ENCODE results near the gene OR8G1. TPM values are rescaled to one million over a fixed set of nuclear protein-coding genes. Genes with fewer than 3 reads are reported as not detected.

OR8G1 gene
- total and polyA plus RNA-seq, 2 donors (not counting 1 experiment from before 2014, with no cell fraction given) = not detected

DNA sequence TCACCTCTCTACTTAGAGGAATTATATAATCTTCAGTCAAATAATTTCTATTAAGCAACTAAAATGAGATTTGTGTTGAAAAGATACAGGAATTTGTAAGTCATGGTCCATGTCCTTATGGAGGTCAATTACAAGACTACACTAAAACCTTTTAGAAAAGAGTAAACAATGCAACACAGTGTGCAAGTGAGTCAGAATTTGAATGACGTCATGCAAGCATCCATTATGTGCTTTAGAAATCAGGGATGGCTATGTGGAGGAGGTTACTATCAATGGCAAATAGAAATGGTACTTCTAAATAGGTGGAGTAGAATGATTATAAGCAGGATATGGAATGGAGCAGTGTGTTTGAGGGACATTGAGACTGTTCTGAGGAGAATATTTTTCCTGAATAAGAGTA is 41.2 kb upstream of the OR8G1 start:
- Histone ChIP-seq H3K4me3 (ENCODE audit: control extremely low read depth in 1 of 5, extremely low read depth in 1 of 5, insufficient read depth in 1 of 5, low read depth in 2 of 5, low read length in 4 of 5) (no peak overlapping the region), H3K27me3 (replicated peaks in 1 of 4; ENCODE audit: control extremely low read depth in 1 of 4, control insufficient read depth in 3 of 4, insufficient read depth in 4 of 4, low read length in 3 of 4) (no peaks in the 10 kb centered on the region), H4K20me1 (ENCODE audit: control insufficient read depth, insufficient read depth, low read length, poor library complexity, severe bottlenecking) (no peaks in the 10 kb centered on the region), H3K79me2 (ENCODE audit: control insufficient read depth, insufficient read depth, low read length) (no peaks in the 10 kb centered on the region), H3K9ac (ENCODE audit: low read length) (no peak overlapping the region), H2AFZ (ENCODE audit: insufficient read depth, low read depth, low read length, poor library complexity, severe bottlenecking) (no peak overlapping the region), H3K4me2 (replicated peaks; ENCODE audit: low read depth, low read length, poor library complexity, severe bottlenecking) (no peak overlapping the region), H3K36me3 (replicated peaks in 1 of 2; ENCODE audit: control extremely low read depth in 1 of 2, control insufficient read depth in 1 of 2, extremely low read depth in 1 of 2, insufficient read depth in 2 of 2, low read length in 1 of 2) (no peaks in the 10 kb centered on the region), H3K4me1 (ENCODE audit: control insufficient read depth in 2 of 2, insufficient read depth in 2 of 2, low read length in 2 of 2) (no peaks in the 10 kb centered on the region), H3K9me3 (ENCODE audit: control extremely low read depth in 1 of 3, control insufficient read depth in 2 of 3, insufficient read depth in 1 of 3, low read length in 2 of 3) (peaks cover 0 to 1% (median 0%) of the 10 kb centered on the region in 3 donors), H3K27ac (ENCODE audit: low read length in 2 of 2) (no peak overlapping the region)
- Mint-ChIP-seq H3K9me3 (ENCODE audit: insufficient read depth) (no peaks in the 10 kb centered on the region), H3K27me3 (peaks cover 3% of the 10 kb centered on the region), H3K4me1 (no peaks in the 10 kb centered on the region), H3K27ac (no peak overlapping the region), H3K4me3 (no peak overlapping the region)
- 86% methylated on average over 1 of the region's 1 CpG for WGBS (ENCODE audit: insufficient coverage)
- ChIA-PET POLR2A (no interaction called here), CTCF (no interaction called here)
- TF ChIP-seq, protein P1, sequence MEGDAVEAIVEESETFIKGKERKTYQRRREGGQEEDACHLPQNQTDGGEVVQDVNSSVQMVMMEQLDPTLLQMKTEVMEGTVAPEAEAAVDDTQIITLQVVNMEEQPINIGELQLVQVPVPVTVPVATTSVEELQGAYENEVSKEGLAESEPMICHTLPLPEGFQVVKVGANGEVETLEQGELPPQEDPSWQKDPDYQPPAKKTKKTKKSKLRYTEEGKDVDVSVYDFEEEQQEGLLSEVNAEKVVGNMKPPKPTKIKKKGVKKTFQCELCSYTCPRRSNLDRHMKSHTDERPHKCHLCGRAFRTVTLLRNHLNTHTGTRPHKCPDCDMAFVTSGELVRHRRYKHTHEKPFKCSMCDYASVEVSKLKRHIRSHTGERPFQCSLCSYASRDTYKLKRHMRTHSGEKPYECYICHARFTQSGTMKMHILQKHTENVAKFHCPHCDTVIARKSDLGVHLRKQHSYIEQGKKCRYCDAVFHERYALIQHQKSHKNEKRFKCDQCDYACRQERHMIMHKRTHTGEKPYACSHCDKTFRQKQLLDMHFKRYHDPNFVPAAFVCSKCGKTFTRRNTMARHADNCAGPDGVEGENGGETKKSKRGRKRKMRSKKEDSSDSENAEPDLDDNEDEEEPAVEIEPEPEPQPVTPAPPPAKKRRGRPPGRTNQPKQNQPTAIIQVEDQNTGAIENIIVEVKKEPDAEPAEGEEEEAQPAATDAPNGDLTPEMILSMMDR (IDR thresholded peaks at IDR 0.05) = no peak
- TF ChIP-seq EZH2 (IDR thresholded peaks at IDR 0.05; ENCODE audit: borderline replicate concordance, insufficient read depth, low read depth, low read length, poor library complexity, severe bottlenecking) = no peak
- DNase-seq (no peak), ATAC-seq (ENCODE audit: low read depth) (no peak)
- intact Hi-C loops (cut with micrococcal nuclease) = loop anchor here (5.0 kb wide), 1 partner anchor 127 kb away; no protein-coding TSS in a partner anchor

DNA sequence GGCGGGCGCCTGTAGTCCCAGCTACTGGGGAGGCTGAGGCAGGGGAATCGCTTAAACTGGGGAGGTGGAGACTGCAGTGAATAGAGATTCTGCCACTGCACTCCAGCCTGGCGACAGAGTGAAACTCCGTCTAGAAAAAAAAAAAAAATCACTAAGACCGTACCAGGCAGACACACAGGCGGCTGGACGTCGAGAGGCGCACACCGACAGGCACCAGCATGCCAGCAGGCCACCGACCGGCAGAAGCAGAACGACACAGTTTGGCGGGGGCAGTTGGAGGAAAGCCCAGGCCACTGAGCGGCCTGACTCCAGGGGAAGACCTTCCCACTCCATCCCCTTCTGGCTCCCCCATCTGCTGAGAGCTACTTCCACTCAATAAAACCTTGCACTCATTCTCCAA is 40.2 kb upstream of the OR8G1 start:
- Mint-ChIP-seq H3K4me3 (no peak overlapping the region), H3K4me1 (no peaks in the 10 kb centered on the region), H3K27ac (no peak overlapping the region), H3K9me3 (ENCODE audit: insufficient read depth) (no peaks in the 10 kb centered on the region), H3K27me3 (peaks cover 3% of the 10 kb centered on the region)
- Histone ChIP-seq H3K4me1 (ENCODE audit: control insufficient read depth in 2 of 2, insufficient read depth in 2 of 2, low read length in 2 of 2) (no peaks in the 10 kb centered on the region), H3K79me2 (ENCODE audit: control insufficient read depth, insufficient read depth, low read length) (no peaks in the 10 kb centered on the region), H3K27ac (ENCODE audit: low read length in 2 of 2) (no peak overlapping the region), H3K4me2 (replicated peaks; ENCODE audit: low read depth, low read length, poor library complexity, severe bottlenecking) (no peak overlapping the region), H3K9me3 (ENCODE audit: control extremely low read depth in 1 of 3, control insufficient read depth in 2 of 3, insufficient read depth in 1 of 3, low read length in 2 of 3) (peaks cover 0 to 1% (median 0%) of the 10 kb centered on the region in 3 donors), H3K36me3 (replicated peaks in 1 of 2; ENCODE audit: control extremely low read depth in 1 of 2, control insufficient read depth in 1 of 2, extremely low read depth in 1 of 2, insufficient read depth in 2 of 2, low read length in 1 of 2) (no peaks in the 10 kb centered on the region), H3K4me3 (ENCODE audit: control extremely low read depth in 1 of 5, extremely low read depth in 1 of 5, insufficient read depth in 1 of 5, low read depth in 2 of 5, low read length in 4 of 5) (no peak overlapping the region), H3K9ac (ENCODE audit: low read length) (no peak overlapping the region), H2AFZ (ENCODE audit: insufficient read depth, low read depth, low read length, poor library complexity, severe bottlenecking) (no peak overlapping the region), H3K27me3 (replicated peaks in 1 of 4; ENCODE audit: control extremely low read depth in 1 of 4, control insufficient read depth in 3 of 4, insufficient read depth in 4 of 4, low read length in 3 of 4) (no peaks in the 10 kb centered on the region), H4K20me1 (ENCODE audit: control insufficient read depth, insufficient read depth, low read length, poor library complexity, severe bottlenecking) (no peaks in the 10 kb centered on the region)
- DNase-seq (no peak), ATAC-seq (ENCODE audit: low read depth) (no peak)
- intact Hi-C loops (cut with micrococcal nuclease) = no loop called here
- 98% methylated on average over 16 of the region's 16 CpGs for WGBS (ENCODE audit: insufficient coverage)
- TF ChIP-seq, protein P1 (IDR thresholded peaks at IDR 0.05) = no peak
- TF ChIP-seq EZH2 (IDR thresholded peaks at IDR 0.05; ENCODE audit: borderline replicate concordance, insufficient read depth, low read depth, low read length, poor library complexity, severe bottlenecking) = no peak
- POLR2A ChIA-PET = no interaction called here
- CTCF ChIA-PET = no interaction called here
